Upper lobe of right lung (tissue), 1 donor: ENCODE measurements around the gene PTPRK. TPM values are rescaled to one million over a fixed set of nuclear protein-coding genes. Genes with fewer than 3 reads are reported as not detected.

Source experiments
- ATAC-seq: fragments of 200-7000 bp; cut with Tn5 transposase; one replicate; pipeline ENCODE4 v1.9.1; 2020; ENCODE audit warnings: mild to moderate bottlenecking, moderate library complexity
- DNase-seq: peaks from one replicate; pipeline ENCODE4 v3.0.0-alpha.2; 2020
- H3K27ac ChIP-seq: fragments of 200-600 bp; one replicate; pipeline ENCODE4 v1.8.0; 2022
- H3K27me3 ChIP-seq: fragments of 200-600 bp; one replicate; pipeline ENCODE4 v1.8.0; 2022; ENCODE audit warnings: mild to moderate bottlenecking
- H3K36me3 ChIP-seq: fragments of 200-600 bp; one replicate; pipeline ENCODE4 v1.8.0; 2022
- H3K4me1 ChIP-seq: fragments of 200-600 bp; one replicate; pipeline ENCODE4 v1.8.0; 2022
- H3K4me3 ChIP-seq: fragments of 200-600 bp; one replicate; pipeline ENCODE4 v1.8.0; 2022; ENCODE audit warnings: mild to moderate bottlenecking
- H3K9me3 ChIP-seq: fragments of 200-600 bp; one replicate; pipeline ENCODE4 v1.8.0; 2022
- intact Hi-C: fragments of 100-400 bp; cut with DNase I; formaldehyde crosslinking; loops from one replicate; pipeline ENCODE4 v1.11.0; 2022
- total RNA-seq: library from RNA; stranded (reverse); fragmentation: NEBNext Ultra II Directional; extraction: Animal tissue kit (Norgen Biotek cat#: 25700); gene quantifications from one replicate; pipeline ENCODE4 v1.2.1, GENCODE V29; 2021
- TF ChIP-seq, protein P1 (sequence below): fragments of 200-600 bp; IDR thresholded peaks from one replicate; pipeline ENCODE4 v1.8.0; 2022; ENCODE audit warnings: antibody characterized with exemption
- donor health status: DM: no; HTN: yes; CAD: no; lungs with severe emphysema.

PTPRK gene
- total RNA-seq, 1 donor from 2014 or later, result 64.6 TPM

DNA sequence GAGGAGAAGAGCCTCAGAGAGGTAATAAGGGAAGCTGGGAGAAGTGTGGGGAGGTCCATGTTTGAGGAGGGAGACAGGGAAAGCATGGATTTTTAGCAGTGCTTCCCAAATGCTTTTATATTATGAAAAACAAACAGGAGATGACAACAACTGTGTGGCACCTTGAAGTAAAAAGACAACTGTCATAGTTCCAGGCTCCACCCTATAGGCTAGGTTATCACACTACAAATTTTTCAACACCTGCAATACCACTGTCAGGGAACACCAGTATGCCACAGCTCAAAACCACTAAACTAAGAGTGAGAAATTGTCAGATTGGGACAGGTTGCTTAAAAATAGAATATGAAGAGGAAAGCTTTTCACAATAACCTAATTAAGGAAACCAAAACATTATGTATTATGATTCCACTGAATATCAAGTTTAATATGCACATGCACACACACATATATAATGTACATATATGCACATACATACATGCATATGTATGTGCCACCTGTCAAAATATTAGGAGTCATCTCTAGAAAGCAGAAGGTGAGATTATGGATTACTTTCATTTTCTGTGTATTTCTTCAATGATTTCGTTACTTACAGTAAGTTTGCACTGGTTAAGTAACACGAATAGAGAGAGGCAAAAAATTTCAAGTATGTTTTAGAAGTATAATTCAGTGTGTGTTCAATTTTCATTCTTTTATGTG lies 261.2 kb downstream of the PTPRK start:
- peak overlapping the region; percentile 32 for H3K4me3 ChIP-seq

DNA sequence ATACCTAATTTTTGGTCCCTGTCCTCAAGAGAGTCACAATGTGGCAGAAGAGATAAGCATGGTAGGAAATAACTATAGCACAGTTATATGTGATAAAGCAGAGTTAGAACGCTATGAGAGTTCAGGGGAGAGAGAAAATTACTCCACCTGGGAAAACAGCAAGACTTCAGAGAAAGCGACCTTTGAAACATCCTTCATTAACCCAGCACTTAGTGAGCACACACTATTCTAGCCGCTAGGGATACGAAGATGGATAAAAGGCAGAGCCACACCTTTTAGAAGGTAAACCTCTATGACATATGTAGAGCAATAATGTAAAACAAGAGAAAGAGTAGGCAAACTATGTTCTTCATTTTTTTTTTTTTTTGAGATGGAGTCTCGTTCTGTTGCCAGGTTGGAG lies 264.3 kb downstream of the PTPRK start:
- intact Hi-C loops, result no loop called here
- TF ChIP-seq, protein P1, sequence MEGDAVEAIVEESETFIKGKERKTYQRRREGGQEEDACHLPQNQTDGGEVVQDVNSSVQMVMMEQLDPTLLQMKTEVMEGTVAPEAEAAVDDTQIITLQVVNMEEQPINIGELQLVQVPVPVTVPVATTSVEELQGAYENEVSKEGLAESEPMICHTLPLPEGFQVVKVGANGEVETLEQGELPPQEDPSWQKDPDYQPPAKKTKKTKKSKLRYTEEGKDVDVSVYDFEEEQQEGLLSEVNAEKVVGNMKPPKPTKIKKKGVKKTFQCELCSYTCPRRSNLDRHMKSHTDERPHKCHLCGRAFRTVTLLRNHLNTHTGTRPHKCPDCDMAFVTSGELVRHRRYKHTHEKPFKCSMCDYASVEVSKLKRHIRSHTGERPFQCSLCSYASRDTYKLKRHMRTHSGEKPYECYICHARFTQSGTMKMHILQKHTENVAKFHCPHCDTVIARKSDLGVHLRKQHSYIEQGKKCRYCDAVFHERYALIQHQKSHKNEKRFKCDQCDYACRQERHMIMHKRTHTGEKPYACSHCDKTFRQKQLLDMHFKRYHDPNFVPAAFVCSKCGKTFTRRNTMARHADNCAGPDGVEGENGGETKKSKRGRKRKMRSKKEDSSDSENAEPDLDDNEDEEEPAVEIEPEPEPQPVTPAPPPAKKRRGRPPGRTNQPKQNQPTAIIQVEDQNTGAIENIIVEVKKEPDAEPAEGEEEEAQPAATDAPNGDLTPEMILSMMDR, result no peak
- ATAC-seq, result no peak
- no peaks in the 10 kb centered on the region for H3K36me3 ChIP-seq
- H3K27me3 ChIP-seq, result no peaks in the 10 kb centered on the region
- H3K4me3 ChIP-seq, result no peak overlapping the region
- DNase-seq, result no peak
- H3K27ac ChIP-seq, result no peak overlapping the region
- H3K4me1 ChIP-seq, result peaks cover 8% of the 10 kb centered on the region
- no peaks in the 10 kb centered on the region for H3K9me3 ChIP-seq

More for the DNA sequence above, 261.2 kb downstream of the PTPRK start:
- Histone ChIP-seq H3K36me3 (no peaks in the 10 kb centered on the region), H3K27ac (no peak overlapping the region), H3K27me3 (no peaks in the 10 kb centered on the region), H3K4me1 (peaks cover 8% of the 10 kb centered on the region), H3K9me3 (no peaks in the 10 kb centered on the region)
- intact Hi-C loops, result no loop called here
- ATAC-seq, result no peak
- TF ChIP-seq, protein P1, result no peak
- no peak for DNase-seq

GRCh38 chr6:128252341-128253176 lies 267.8 kb downstream of the PTPRK start:
- ATAC-seq, result no peak
- no peak for DNase-seq
- intact Hi-C loops, result no loop called here
- no peak overlapping the region for H3K4me3 ChIP-seq
- no peaks in the 10 kb centered on the region for H3K27me3 ChIP-seq
- H3K4me1 ChIP-seq, result no peaks in the 10 kb centered on the region
- TF ChIP-seq, protein P1, result no peak
- no peaks in the 10 kb centered on the region for H3K9me3 ChIP-seq
- H3K27ac ChIP-seq, result no peak overlapping the region
- H3K36me3 ChIP-seq, result no peaks in the 10 kb centered on the region

- no peak for ATAC-seq
- TF ChIP-seq, protein P1, result no peak
- no peaks in the 10 kb centered on the region for H3K36me3 ChIP-seq
- H3K9me3 ChIP-seq, result no peaks in the 10 kb centered on the region
- no peak overlapping the region for H3K27ac ChIP-seq
- H3K27me3 ChIP-seq, result no peaks in the 10 kb centered on the region
- intact Hi-C loops, result no loop called here
- no peaks in the 10 kb centered on the region for H3K4me1 ChIP-seq
- H3K4me3 ChIP-seq, result no peak overlapping the region
- DNase-seq, result no peak
These were observed 268.7 kb downstream of the PTPRK start for GRCh38 chr6:128251445-128252340.

DNA sequence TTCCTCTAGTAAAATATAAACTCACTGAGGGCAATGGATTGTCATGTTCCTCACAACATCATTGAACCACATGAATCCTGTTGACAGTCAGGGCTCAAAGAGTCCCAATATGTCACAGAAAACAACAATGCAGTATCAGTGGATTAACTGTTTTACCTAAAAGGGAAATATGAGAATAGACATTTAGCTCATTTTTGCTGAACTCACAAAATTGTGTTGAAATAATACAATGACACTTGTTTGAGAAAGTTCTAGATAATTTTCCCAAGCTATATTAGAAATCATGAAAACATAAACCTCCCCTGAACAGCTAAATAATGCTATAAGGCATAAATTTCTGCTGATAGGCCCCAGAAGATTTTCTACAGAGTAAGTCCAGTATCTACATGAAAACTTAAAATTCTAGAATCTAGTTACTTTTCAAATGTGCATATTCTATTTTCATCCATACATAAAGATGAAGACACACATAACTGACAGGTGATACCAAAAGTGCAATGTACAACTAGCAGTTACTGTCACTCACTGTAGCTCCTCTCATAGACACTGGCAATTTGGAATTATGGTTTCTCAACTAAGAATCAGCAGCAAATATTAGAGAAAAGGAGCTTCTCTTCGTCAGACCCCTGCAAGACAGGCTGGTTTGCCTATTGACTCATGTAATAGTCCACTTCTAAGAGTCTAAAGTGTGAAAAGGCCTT lies 269.9 kb downstream of the PTPRK start:
- TF ChIP-seq, protein P1, result no peak
- DNase-seq, result no peak
- ATAC-seq, result no peak

More for the DNA sequence above, 269.9 kb downstream of the PTPRK start:
- Histone ChIP-seq H3K9me3 (no peaks in the 10 kb centered on the region), H3K4me3 (no peak overlapping the region), H3K27ac (no peak overlapping the region), H3K27me3 (no peaks in the 10 kb centered on the region), H3K4me1 (no peaks in the 10 kb centered on the region), H3K36me3 (no peaks in the 10 kb centered on the region)
- intact Hi-C loops, result no loop called here
